NCI-H1694 treated with DMSO at 0.1 percent for 48 hours (cell line): ENCODE results near the gene FRMPD3.
"Not testable (repeated sequence)": the region's sequence is repeated elsewhere in the genome, so short reads cannot be mapped to it uniquely, and the experiment has no call there.

ENCODE experiments used
- DNase-seq: peaks from one replicate; lab custom pipeline; 2025; lab: John Stamatoyannopoulos, UW

The FRMPD3 gene

GRCh38 chrX:107448998-107449835 lies at the start of gene FRMPD3:
TSS of gene FRMPD3 (plus strand) at chrX:107449652. CDS start at chrX:107526589, 76,937 bp downstream.
- DNase-seq: peak; percentile 34

DNA sequence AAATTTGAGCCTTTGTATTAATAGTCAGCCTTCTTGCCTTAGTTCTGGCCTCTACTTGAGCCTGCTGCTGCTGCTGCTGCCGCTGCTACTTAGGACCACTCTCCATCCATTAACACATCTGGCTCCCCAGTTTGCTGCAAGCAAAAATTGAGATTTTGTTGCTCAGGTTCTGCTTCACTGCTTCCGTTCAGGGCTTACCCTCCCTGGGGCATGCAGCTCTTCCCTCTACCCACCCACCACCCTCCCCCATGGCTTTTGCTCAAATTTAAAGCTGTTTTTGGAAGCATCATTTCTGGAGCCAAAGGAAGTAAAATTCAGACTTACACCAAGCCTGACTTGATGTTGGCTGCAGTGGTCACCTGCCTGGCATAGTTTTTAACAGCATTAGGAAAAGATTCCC lies 28.9 kb upstream of the FRMPD3 start:
- DNase-seq: no peak

GRCh38 chrX:107421337-107421861 lies 28.1 kb upstream of the FRMPD3 start:
- DNase-seq: no peak

DNA sequence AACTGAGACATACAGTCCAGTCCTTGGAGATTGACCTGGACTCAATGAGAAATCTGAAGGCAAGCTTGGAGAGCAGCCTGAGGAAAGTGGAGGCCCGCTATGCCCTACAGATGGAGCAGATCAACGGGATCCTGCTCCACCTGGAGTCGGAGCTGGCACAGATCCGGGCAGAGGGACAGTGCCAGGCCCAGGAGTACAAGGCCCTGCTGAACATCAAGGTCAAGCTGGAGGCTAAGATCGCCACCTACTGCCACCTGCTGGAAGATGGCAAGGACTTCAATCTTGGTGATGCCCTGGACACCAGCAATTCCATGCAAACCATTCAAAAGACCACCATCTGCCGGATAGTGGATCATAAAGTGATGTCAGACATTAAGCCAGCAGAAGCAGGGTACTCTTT lies 20.4 kb upstream of the FRMPD3 start:
- DNase-seq: peak; percentile 1

DNA sequence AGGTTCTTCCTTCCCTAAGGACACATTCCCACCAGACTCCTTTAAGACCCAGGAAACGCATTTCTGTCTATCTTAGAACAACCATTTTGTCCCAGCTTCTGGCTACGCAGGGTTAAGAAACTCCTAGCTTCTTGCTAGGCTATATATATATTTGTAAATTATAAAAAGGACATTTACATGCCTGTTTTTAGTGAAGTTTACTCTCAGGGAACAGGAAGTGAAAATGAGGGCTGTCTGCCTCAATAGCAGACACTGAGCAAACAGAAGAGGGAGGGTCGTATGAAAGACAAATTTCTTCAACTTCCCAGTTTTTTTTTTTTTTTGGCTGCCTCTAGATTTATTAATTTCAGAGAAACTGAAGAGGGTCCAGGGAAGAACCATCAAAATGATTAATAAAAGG lies 9.3 kb upstream of the FRMPD3 start:
- DNase-seq: no peak

DNA sequence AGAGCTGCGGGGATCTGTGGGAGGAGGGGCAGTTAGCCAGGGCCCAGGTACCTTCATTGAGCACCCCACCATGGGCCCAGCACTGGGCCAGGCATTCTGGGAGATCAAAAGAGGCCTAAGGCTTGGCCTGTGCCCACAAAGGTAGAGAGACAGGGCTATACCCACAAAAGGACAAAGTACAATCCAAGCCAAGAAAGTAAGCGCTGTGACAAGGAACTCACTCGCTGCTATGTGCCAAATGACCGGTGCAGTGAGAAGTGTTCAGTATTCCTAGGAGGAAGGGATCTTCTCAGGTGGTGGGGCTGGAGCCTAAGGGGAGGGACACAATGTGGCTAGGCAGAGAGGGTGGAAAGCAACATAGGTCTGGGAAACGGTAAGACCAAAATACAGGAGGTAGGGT lies 8.8 kb upstream of the FRMPD3 start:
- no peak for DNase-seq

DNA sequence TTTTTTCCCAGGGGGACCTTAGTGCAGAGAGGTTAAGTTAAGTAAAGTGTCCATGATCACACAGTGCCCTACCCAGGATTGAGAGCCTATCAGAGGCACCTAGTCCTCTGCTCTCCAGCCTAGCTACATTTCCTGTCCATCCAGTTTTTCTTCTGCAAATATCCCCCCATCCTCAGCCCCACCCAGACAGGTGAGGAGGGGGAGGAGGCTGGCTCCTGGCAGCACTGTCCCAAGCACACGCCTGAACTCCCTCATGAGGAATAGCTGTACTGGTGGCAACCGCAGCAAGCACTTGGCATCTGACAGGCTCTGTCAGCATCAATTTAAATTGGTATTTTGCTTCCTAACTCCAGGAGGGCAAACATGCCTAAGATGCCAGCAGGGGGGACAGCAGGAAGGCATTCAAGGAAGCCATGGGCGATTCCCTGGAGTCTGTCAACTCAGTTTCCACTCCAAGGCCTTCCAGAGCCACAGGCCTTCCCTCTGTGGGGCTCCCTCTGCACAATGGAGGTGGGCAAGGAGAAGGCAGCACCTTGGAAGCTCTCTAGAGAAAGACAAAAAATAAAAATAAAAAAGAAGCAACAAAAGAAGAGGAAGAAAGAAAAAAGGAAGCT lies 6.4 kb upstream of the FRMPD3 start:
- no peak for DNase-seq

DNA sequence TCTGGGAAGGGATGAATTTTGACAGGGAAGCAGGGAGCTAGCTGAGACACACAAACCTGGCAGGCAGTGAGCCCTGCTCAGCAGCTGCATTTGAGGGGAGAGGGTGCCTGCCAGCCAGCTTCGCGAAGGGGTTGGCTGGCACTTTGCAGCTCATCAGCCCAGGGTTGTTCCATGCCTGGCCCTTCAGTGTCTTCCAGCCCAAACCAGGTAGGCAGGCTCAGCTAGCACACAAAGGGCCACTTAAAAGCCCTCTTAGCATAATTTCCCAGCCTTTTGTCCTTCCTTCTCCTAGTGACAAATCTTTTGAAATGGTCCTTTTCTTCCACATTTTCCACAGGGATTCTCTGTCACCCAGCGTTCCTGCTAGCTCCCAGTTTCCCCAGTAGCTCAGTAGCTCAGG lies 4.3 kb upstream of the FRMPD3 start:
- DNase-seq: no peak

- no peak for DNase-seq
Measured at GRCh38 chrX:107445631-107446030, 3.8 kb upstream of the FRMPD3 start.

DNA sequence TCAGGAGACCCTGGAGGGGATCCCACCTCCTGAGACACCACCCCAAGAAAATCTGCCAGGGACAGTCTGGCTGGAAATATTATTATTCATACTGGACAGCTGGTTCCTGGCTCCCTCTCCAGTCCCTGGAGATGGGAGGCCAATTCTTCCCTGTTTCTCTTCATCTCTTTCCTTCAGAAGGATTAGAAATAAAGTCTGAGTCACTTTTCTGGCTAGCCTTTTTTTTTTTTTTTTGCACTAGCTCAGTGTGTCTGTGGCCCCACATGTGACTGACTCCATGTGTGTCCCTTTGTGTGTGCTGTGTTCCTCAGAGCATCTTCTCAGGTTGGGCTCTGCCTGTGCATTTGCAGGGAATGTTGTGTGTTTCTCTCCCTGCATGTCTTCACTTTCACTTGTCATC lies 1.8 kb upstream of the FRMPD3 start:
- DNase-seq: no peak

DNA sequence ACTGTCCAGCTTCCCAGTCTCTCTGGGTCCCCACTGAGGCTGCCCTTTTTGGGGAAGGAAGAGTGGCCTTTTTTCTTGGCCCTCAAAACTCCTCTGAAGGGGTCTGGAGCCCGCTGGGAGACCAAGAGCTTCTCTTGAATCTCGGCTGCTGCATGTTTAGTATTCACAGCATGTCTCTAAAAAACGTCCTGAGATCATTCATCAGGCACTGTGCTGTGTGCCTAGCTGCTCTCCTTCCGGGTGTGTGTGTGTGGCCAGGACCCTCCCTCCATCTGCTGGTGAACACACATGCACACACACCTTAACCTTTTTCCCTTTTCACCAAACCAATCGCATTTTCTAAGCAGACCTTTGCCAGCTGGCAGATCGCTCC lies 841 bp upstream of the FRMPD3 start:
- peak; percentile 34 for DNase-seq

GRCh38 chrX:107450823-107451509 lies 1.5 kb downstream of the FRMPD3 start:
- peak; percentile 16 for DNase-seq

DNA sequence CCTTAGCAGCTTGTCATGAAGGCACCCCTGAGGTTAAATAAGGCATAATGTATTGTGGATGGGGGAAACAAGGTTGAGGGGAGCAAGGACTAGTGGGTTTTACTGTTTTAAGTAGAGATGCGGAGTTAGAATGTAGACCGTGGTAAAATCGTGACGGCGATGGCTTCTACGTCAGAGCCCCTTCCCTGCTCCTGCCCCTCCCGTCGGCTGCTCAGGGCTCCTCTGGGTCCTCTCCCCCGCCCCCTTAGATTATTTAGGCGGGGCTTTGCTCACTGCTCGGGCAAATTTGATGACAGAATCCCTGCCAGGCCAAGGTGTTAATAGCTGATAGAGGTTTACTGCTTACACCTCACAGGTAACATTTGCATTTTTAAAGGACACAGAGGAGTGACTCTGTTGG lies 2.3 kb downstream of the FRMPD3 start:
- no peak for DNase-seq

DNA sequence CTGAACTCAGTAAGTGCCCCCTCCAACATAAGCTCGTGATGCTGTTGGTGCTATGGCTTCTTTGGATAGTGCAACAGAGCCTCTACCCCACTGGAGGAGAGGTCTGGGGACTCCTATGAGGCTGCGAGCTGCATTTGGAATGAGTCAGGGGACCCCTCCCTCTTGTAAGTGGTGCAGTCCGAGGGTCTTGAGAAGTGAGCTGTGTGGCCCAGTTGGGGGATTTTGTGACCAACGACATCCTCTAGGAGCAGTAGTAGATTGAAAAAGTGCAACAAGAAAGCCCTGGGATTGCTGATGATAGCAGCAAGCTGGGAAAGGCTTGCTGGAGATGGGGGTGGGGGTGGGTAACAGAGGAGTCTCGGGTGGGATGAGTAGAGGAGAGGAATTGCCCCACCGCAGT lies 3.1 kb downstream of the FRMPD3 start:
- DNase-seq: no peak

DNA sequence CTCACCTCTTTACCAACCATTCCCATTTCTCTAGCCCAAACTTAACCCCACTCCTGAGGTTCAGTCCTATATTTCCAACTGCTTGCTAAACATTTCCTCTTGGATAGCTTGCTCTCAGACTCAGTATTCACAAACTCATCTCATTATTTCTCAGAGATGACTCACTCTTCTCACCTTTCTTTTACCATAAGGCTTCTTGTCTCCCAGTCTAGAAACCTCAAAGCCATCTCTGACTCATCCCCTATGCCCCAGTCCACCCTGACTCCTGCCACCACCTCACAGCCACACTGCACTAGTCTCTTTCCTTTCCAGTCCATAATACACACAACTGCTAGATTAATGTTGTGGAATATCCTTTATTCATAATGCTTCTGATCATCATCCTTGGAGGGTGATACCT lies 4.8 kb downstream of the FRMPD3 start:
- no peak for DNase-seq

DNA sequence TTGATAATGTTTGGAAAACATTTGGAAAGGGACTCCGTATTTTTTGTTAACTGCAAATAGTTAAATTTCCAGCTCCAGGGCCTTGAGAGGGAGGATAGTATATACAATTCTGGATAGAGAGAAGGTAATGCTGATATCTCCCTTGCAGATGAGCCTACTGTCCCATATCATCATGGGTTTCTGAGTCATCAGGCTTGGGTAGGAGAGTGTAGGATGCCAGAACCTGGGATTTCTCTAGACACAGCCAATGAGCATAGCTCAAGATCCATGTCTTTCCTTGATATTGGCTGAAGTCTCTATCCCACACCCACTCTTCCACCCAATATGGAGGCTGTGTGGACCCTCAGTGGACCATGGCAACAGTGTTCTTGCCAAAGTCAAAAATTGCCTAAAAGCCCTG lies 7.8 kb downstream of the FRMPD3 start:
- DNase-seq: no peak

DNA sequence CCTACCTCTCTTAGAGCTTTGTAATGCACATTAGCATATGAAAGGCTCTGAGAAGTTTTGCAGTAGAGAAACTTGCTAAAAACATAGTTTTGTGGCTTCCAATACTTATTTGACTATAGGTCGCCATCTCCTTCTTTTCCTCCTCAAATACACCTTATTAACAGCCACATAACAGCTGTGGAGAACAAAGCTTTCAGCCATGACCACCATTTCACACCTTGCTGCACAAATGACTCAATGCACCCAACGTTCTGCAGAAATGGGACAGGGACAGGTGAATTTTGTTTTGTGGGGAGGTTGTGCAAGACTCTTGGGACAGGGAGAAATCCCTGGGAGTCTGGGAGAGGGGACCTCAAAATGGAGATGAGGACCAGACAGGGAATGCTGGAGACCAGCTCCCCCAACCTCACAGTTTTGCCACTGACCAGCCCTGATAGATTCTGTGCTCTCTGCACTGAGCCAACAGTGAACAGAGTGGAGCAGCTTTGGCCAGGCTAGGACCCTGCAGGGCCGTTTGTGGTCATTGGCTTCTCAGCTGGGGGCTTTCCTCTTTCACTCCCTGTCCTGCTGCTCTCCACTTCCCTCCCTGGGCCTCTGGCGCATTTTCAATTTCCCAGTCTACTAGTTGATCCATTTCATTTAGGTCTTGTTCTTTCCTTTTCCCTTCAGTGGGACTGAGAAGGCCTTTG lies 16.6 kb downstream of the FRMPD3 start:
- no peak for DNase-seq

DNA sequence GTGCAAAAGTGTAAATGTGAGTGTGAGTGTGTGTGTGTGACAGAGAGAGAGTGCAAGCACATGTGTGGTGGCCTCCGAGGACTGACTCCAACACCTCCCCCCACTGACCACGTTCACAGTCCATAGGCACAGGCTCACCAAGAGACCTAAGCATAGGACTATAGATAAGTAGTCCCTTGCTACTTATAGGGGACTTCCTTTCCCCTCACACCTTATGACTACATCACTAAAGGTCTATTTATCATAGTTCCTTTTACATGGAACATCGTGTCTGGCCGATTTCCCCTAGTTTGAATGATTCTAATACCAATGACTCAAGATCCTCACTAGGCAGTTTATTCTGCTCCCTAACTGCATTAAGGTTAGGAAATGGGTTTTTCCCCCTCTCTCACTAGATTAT lies 17.8 kb downstream of the FRMPD3 start:
- no peak for DNase-seq

DNA sequence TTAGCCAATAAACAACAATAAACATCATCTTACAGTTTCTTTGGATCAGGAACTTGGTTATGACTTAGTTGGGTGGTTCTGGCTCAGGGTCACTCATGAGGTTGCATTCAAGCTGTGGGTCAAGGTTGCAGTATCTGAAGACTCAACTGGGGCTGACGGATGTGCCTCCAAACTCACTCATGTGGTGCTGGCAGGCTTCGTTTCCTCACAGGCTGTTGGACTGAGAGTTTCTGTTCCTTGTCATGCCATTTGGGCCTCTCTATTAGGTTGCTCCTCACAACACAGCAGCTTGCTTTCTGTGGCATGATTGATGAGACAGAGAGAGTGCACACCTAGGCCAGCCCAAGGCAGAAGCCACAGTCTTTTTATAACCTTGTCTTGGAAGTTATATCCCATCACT lies 20.7 kb downstream of the FRMPD3 start:
- no peak for DNase-seq

DNA sequence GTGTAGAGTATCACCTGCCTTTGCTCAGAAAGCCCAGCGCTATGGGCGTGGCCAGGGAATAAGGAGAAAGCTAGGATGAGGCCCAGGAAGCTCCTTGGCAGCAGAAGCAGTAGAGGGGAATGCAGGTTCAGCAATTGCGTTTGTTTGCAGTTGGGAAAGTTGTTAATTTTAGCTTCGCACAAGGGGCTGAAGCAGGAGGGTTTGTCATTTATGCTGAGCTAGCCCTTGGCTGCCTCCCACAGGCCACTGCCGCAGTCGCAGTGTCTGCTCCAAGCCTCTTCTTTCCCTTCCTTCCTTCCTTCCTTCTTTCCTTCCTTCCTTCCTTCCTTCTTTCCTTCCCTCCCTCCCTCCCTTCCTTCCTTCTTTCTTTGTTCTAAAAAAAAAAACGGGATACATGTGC lies 21.5 kb downstream of the FRMPD3 start:
- DNase-seq: no peak

DNA sequence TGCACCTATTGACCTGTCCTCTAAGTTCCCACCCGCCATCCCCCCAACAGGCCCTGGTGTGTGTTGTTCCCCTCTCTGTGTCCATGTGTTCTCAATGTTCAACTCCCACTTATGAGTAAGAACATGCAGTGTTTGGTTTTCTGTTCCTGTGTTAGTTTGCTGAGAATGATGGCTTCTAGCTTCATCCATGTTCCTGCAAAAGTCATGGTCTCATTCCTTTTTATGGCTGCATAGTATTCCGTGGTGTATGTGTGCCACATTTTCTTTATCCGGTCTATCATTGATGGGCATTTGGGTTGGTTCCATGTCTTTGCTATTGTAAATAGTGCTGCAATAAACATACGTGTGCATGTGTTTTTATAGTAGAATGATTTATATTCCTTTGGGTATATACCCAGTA lies 22.0 kb downstream of the FRMPD3 start:
- not testable (repeated sequence) for DNase-seq

- peak; percentile 14 for DNase-seq
Measured at GRCh38 chrX:107477406-107477805, 28.0 kb downstream of the FRMPD3 start.
